Putamen (tissue), 1 donor: ENCODE results near the gene EPHA1.

ENCODE experiments used
- DNase-seq: peaks from one replicate; pipeline ENCODE4 v3.0.0-alpha.2; 2016; ENCODE audit warnings: low spot score

The EPHA1 gene

GRCh38 chr7:143408686-143409561 is at the start of gene EPHA1:
EPHA1 (minus strand) TSS chr7:143408856; CDS start chr7:143408805, 51 bp downstream.
- DNase-seq: no peak

- no peak for DNase-seq
These were observed 49.6 kb upstream of the EPHA1 start for GRCh38 chr7:143458263-143458662.

GRCh38 chr7:143456992-143457793 is 48.5 kb upstream of the EPHA1 start:
- DNase-seq: no peak

- no peak for DNase-seq
These were observed 47.3 kb upstream of the EPHA1 start for GRCh38 chr7:143455942-143456341.

- DNase-seq: no peak
These were observed 46.8 kb upstream of the EPHA1 start for GRCh38 chr7:143455491-143455890.

- no peak for DNase-seq
These were observed 45.5 kb upstream of the EPHA1 start for GRCh38 chr7:143454091-143454680.

GRCh38 chr7:143452495-143452894 is 43.8 kb upstream of the EPHA1 start:
- DNase-seq: no peak

GRCh38 chr7:143451746-143452145 is 43.1 kb upstream of the EPHA1 start:
- DNase-seq: no peak

GRCh38 chr7:143451122-143451521 is 42.5 kb upstream of the EPHA1 start:
- no peak for DNase-seq

GRCh38 chr7:143449793-143450192 is 41.1 kb upstream of the EPHA1 start:
- DNase-seq: no peak

- DNase-seq: no peak
These were observed 39.8 kb upstream of the EPHA1 start for GRCh38 chr7:143448429-143448828.

- no peak for DNase-seq
These were observed 38.8 kb upstream of the EPHA1 start for GRCh38 chr7:143447466-143447865.

GRCh38 chr7:143444785-143445184 is 36.1 kb upstream of the EPHA1 start:
- DNase-seq: no peak

- no peak for DNase-seq
These were observed 35.6 kb upstream of the EPHA1 start for GRCh38 chr7:143444063-143444782.

GRCh38 chr7:143443153-143443552 is 34.5 kb upstream of the EPHA1 start, which contains the start of gene TAS2R60:
TAS2R60 (plus strand) TSS chr7:143443453; CDS start chr7:143443453, 0 bp downstream.
- no peak for DNase-seq

GRCh38 chr7:143439866-143440265 is 31.2 kb upstream of the EPHA1 start:
- DNase-seq: no peak

GRCh38 chr7:143437578-143437977 is 28.9 kb upstream of the EPHA1 start:
- DNase-seq: no peak

- DNase-seq: no peak
These were observed 27.8 kb upstream of the EPHA1 start for GRCh38 chr7:143436325-143436946.

- DNase-seq: no peak
These were observed 26.6 kb upstream of the EPHA1 start for GRCh38 chr7:143435266-143435665.

- no peak for DNase-seq
These were observed 26.0 kb upstream of the EPHA1 start for GRCh38 chr7:143434660-143435059.

GRCh38 chr7:143433759-143434158 is 25.1 kb upstream of the EPHA1 start:
- no peak for DNase-seq
